Pericardium fibroblast (primary cell): Measurements from ENCODE around the gene PPARGC1A. TPM values are rescaled to one million over a fixed set of nuclear protein-coding genes. Genes with fewer than 3 reads are reported as not detected.

Experiments used
- total RNA-seq: library from RNA; depleted of rRNA; stranded (reverse); fragments of >200 nt; gene quantifications from 2 replicates; pipeline ENCODE4 v1.2.3, GENCODE V29; 2015

PPARGC1A gene
- total RNA-seq = 0.23 and 2.3 TPM in 2 replicates

GRCh38 chr4:23889814-23890341 is at the start of gene PPARGC1A:
TSS of gene PPARGC1A (minus strand) at chr4:23890047. CDS start at chr4:23889957, 90 bp downstream.

